GM12878 (cell line): Measurements from ENCODE around the gene ACVR1B. TPM values are rescaled to one million over a fixed set of nuclear protein-coding genes. Genes with fewer than 3 reads are reported as not detected.

ENCODE experiments used
- ATAC-seq: fragments of 200-7000 bp; cut with Tn5 transposase; 3 replicates; pipeline ENCODE4 v1.9.1; 2020; ENCODE audit warnings: mild to moderate bottlenecking, moderate library complexity
- BruUV-seq: library from RNA; stranded (reverse); fragments of 400-500 nt; replicated peaks from 2 replicates; lab custom pipeline; 2021; lab: Mats Ljungman, UMichigan
- CTCF ChIA-PET: fragments of 300-600 bp; sonication (Branson Sonifier 250); formaldehyde crosslinking; extraction: SDS; loops from one replicate; lab custom pipeline; 2021; ENCODE audit warnings: inconsistent platforms; lab: Yijun Ruan, JAX
- POLR2A ChIA-PET: fragments of 350-600 bp; formaldehyde crosslinking; extraction: SDS; loops from one replicate; lab custom pipeline; 2021; ENCODE audit warnings: inconsistent platforms; lab: Charles Lee
- RAD21 ChIA-PET: fragments of 300-600 bp; sonication (Branson Sonifier 250); formaldehyde crosslinking; loops from one replicate; lab custom pipeline; 2023; ENCODE audit warnings: antibody characterized with exemption; ENCODE audit not compliant: unreplicated experiment; lab: Charles Lee
- SMC1A ChIA-PET: fragments of 300-600 bp; sonication (Branson Sonifier 250); formaldehyde crosslinking; loops from one replicate; lab custom pipeline; 2023; ENCODE audit not compliant: unreplicated experiment, uncharacterized antibody; lab: Charles Lee
- DNase-seq: peaks from one replicate; pipeline ENCODE4 v3.0.0-alpha.2; 2011; ENCODE audit warnings: low read depth, low spot score
- FAIRE-seq: peaks from 3 replicates; lab custom pipeline; 2011; peaks lifted over from hg19 to GRCh38; lab: Jason Lieb, UNC
- H2AFZ ChIP-seq: 2 replicates; pipeline ENCODE4 v1.6.0; 2011; ENCODE audit warnings: low read depth, low read length, control low read depth; ENCODE audit not compliant: control insufficient read depth
- H3K27ac ChIP-seq: 2 replicates; pipeline ENCODE4 v1.5.1; 2011; ENCODE audit warnings: control low read depth; ENCODE audit not compliant: control insufficient read depth, insufficient read depth
- H3K27me3 ChIP-seq, 2 experiments: replicated peaks in 1 of 2; 2 replicates each; pipeline versions ENCODE4 v1.6.0 to v1.6.1; 2011; ENCODE audit warnings: low read length in 1 of 2; ENCODE audit not compliant: control insufficient read depth in 2 of 2, insufficient read depth in 2 of 2
- H3K36me3 ChIP-seq, 2 experiments: 2 replicates each; pipeline ENCODE4 v1.5.1; 2011; ENCODE audit warnings: low read length in 1 of 2; ENCODE audit not compliant: control insufficient read depth in 2 of 2, insufficient read depth in 2 of 2
- H3K4me1 ChIP-seq: 2 replicates; pipeline ENCODE4 v1.6.1; 2011; ENCODE audit warnings: mild to moderate bottlenecking, low read length, moderate library complexity, mixed read lengths; ENCODE audit not compliant: control insufficient read depth, insufficient read depth
- H3K4me2 ChIP-seq: 2 replicates; pipeline ENCODE4 v1.6.0; 2011; ENCODE audit warnings: control low read depth; ENCODE audit not compliant: control insufficient read depth, insufficient read depth
- H3K4me3 ChIP-seq: fragments of 200-600 bp; sonication (generic); 2 replicates; pipeline ENCODE4 v1.5.1; 2016
- H3K79me2 ChIP-seq: 2 replicates; pipeline ENCODE4 v1.6.0; 2011; ENCODE audit warnings: low read length; ENCODE audit not compliant: control insufficient read depth, insufficient read depth
- H3K9ac ChIP-seq: 2 replicates; pipeline ENCODE4 v1.8.0; 2011; ENCODE audit warnings: low read length, control low read depth, mixed read lengths; ENCODE audit not compliant: control insufficient read depth, insufficient read depth
- H3K9me3 ChIP-seq: replicated peaks from 3 replicates; pipeline ENCODE4 v1.5.1; 2011; ENCODE audit warnings: mild to moderate bottlenecking, low read length; ENCODE audit not compliant: control insufficient read depth, insufficient read depth
- H4K20me1 ChIP-seq: 2 replicates; pipeline ENCODE4 v1.6.0; 2011; ENCODE audit not compliant: control insufficient read depth, insufficient read depth
- ATF7 ChIP-seq: fragments of 450-650 bp; IDR thresholded peaks from 2 replicates; pipeline ENCODE4 v1.6.1; 2016; ENCODE audit warnings: low read depth, mild to moderate bottlenecking
- BMI1 ChIP-seq: fragments of 450-650 bp; IDR thresholded peaks from 2 replicates; pipeline ENCODE4 v1.6.1; 2016; ENCODE audit warnings: mild to moderate bottlenecking, moderate library complexity, borderline replicate concordance
- CEBPB ChIP-seq, 2 experiments: fragments of 150-350 bp in 1 of 2; IDR thresholded peaks; 2 replicates each; pipeline ENCODE4 v1.6.1; 2012 to 2014; ENCODE audit warnings: low read depth in 2 of 2, low read length in 2 of 2, borderline replicate concordance in 1 of 2, inconsistent platforms in 1 of 2
- JUND ChIP-seq: IDR thresholded peaks from 2 replicates; pipeline ENCODE4 v1.6.1; 2012; ENCODE audit warnings: low read depth, mild to moderate bottlenecking, low read length, improper control_type of control experiment, moderate library complexity
- NR2C1 ChIP-seq: fragments of 450-650 bp; IDR thresholded peaks from 2 replicates; pipeline ENCODE4 v1.6.1; 2017; ENCODE audit warnings: antibody characterized with exemption, mild to moderate bottlenecking, moderate library complexity
- NR2F1 ChIP-seq: fragments of 450-650 bp; conservative IDR thresholded peaks from 2 replicates; pipeline ENCODE4 v1.6.1; 2017; ENCODE audit warnings: mild to moderate bottlenecking
- POU2F2 ChIP-seq: IDR thresholded peaks from 3 replicates; pipeline ENCODE4 v1.6.1; 2011; ENCODE audit warnings: low read depth, mild to moderate bottlenecking, low read length, borderline replicate concordance
- RBBP5 ChIP-seq: fragments of 200-600 bp; sonication (generic); conservative IDR thresholded peaks from 2 replicates; pipeline ENCODE4 v1.6.1; 2016
- RCOR1 ChIP-seq: conservative IDR thresholded peaks from 2 replicates; pipeline ENCODE4 v1.6.1; 2012; ENCODE audit warnings: low read depth, low read length, improper control_type of control experiment
- RELA ChIP-seq: fragments of 450-650 bp; IDR thresholded peaks from 2 replicates; pipeline ENCODE4 v1.8.0; 2014; ENCODE audit warnings: borderline replicate concordance; ENCODE audit not compliant: partially characterized antibody
- RUNX3 ChIP-seq: IDR thresholded peaks from 2 replicates; pipeline ENCODE4 v1.6.1; 2012; ENCODE audit warnings: low read length, inconsistent platforms
- SMAD5 ChIP-seq: IDR thresholded peaks from 2 replicates; pipeline ENCODE4 v1.6.1; 2016; ENCODE audit warnings: antibody characterized with exemption, low read depth
- SPI1 ChIP-seq: IDR thresholded peaks from 2 replicates; pipeline ENCODE4 v1.6.1; 2011; ENCODE audit warnings: low read depth, mild to moderate bottlenecking, low read length, moderate library complexity, borderline replicate concordance; ENCODE audit not compliant: insufficient read depth
- YY1 ChIP-seq: IDR thresholded peaks from 2 replicates; pipeline ENCODE4 v1.6.1; 2011; ENCODE audit warnings: low read depth, mild to moderate bottlenecking, low read length
- ZNF207 ChIP-seq: fragments of 450-650 bp; IDR thresholded peaks from 2 replicates; pipeline ENCODE4 v1.6.1; 2014; ENCODE audit warnings: antibody characterized with exemption, mild to moderate bottlenecking, borderline replicate concordance
- ZNF24 ChIP-seq: fragments of 450-650 bp; IDR thresholded peaks from 2 replicates; pipeline ENCODE4 v1.6.1; 2017; ENCODE audit warnings: antibody characterized with exemption, mild to moderate bottlenecking
- ZNF384 ChIP-seq: IDR thresholded peaks from 2 replicates; pipeline ENCODE4 v1.6.1; 2012; ENCODE audit warnings: low read depth, mild to moderate bottlenecking, low read length, improper control_type of control experiment, borderline replicate concordance
- ZZZ3 ChIP-seq: IDR thresholded peaks from 2 replicates; pipeline ENCODE4 v1.6.1; 2011; ENCODE audit warnings: low read depth; ENCODE audit not compliant: control insufficient read depth, insufficient read length
- WGBS: methylation state at CpG from one replicate; pipeline ENCODE4 v1.1.6; 2016; ENCODE audit warnings: low lambda C conversion rate; ENCODE audit not compliant: insufficient replicate concordance, insufficient coverage; ENCODE audit errors: missing lambda C conversion rate; 5-methylcytosine and 5-hydroxymethylcytosine counted together
- in situ Hi-C: fragments of 300-500 bp; cut with MboI; formaldehyde crosslinking; loops from 9 replicates; pipeline ENCODE4 v1.14.3; 2018; ENCODE audit warnings: mixed read lengths
- intact Hi-C: fragments of 100-400 bp; cut with micrococcal nuclease; formaldehyde crosslinking; loops from one replicate; pipeline ENCODE4 v1.14.2; 2022; ENCODE audit not compliant: unreplicated experiment
- polyA plus RNA-seq, 11 experiments: library from polyadenylated mRNA; depleted of rRNA in 4 of 11; unstranded in 6 of 11; stranded (reverse) in 5 of 11; fragments of >200 nt; fragmentation: Nextera tagmentation in 4 of 11; fragmentation: Illumina TruSeq in 1 of 11; extraction: Ambion mirVana in 4 of 11; extraction: Trizol in 1 of 11; gene quantifications; 1 replicate in 1 of 11; 2 replicates in 10 of 11; pipeline versions ENCODE4 v1.2.1 to v1.2.3, GENCODE V29; 2011 to 2016; ENCODE audit warnings: inconsistent platforms in 2 of 11, missing spikeins in 2 of 11, low read depth in 1 of 11
- total RNA-seq, 4 experiments: library from RNA; depleted of rRNA in 3 of 4; stranded (reverse); fragments of >200 nt in 3 of 4; fragmentation: Illumina TruSeq in 1 of 4; extraction: Trizol in 1 of 4; gene quantifications; 2 replicates each; pipeline versions ENCODE4 v1.2.1 to v1.2.3, GENCODE V29; 2013 to 2021
- TF ChIP-seq, protein P1 (sequence below): IDR thresholded peaks from 2 replicates; pipeline ENCODE4 v1.6.1; 2011; ENCODE audit warnings: low read depth, low read length, improper control_type of control experiment, borderline replicate concordance

ACVR1B gene
- total and polyA plus RNA-seq, 10 of the 15 experiments (the other 5 are each of a cell fraction or from before 2014, with no cell fraction given): 0.02 to 0.69 (median 0.16) TPM; not detected in 2

DNA sequence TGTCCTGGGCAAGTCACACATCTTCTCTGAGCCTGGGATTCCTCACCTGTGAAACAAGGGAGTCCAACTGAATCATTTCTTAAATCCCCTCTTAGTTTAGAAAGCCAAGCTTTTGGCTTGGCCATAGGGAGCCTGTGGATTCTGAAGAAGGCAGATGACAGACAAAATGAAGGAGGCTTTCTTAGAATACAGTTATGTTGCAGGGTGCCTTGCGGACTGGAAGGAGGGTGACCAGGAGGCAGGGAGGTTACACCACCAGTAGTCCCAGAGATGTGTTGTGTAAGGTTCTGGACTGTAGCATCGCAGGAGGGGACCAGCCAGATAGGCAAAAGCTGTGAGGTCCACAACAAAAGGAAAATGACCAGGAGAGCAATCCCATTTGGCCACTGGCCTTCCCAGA lies 8.2 kb upstream of the ACVR1B start:
- FAIRE-seq (no peak), ATAC-seq (no peak), DNase-seq (no peak)
- intact Hi-C loops: no loop called here
- Histone ChIP-seq H2AFZ (no peak overlapping the region), H3K4me1 (no peaks in the 10 kb centered on the region), H3K36me3 (no peaks in the 10 kb centered on the region), H3K27me3 (peaks cover 0 to 3% of the 10 kb centered on the region in 2 experiments; a peak in 3 of 4 replicates), H3K79me2 (no peaks in the 10 kb centered on the region), H3K9me3 (peaks cover 8% of the 10 kb centered on the region; the same call in 2 of the 3 replicates), H3K4me3 (no peak overlapping the region), H3K9ac (no peak overlapping the region), H3K4me2 (no peak overlapping the region), H3K27ac (no peak overlapping the region), H4K20me1 (no peaks in the 10 kb centered on the region)
- ChIA-PET CTCF (no interaction called here), SMC1A (no interaction called here), RAD21 (no interaction called here), POLR2A (no interaction called here)
- no peak for TF ChIP-seq RCOR1
- no peak for TF ChIP-seq POU2F2
- no peak for TF ChIP-seq NR2C1
- TF ChIP-seq CEBPB (IDR thresholded peaks at IDR 0.05; ENCODE audit: borderline replicate concordance in 1 of 2, low read depth in 2 of 2, low read length in 2 of 2): no peak
- no peak for TF ChIP-seq RELA
- TF ChIP-seq BMI1: no peak
- no peak for TF ChIP-seq SMAD5
- no peak for TF ChIP-seq RBBP5
- TF ChIP-seq SPI1: no peak
- no peak for TF ChIP-seq NR2F1
- no peak for TF ChIP-seq ZZZ3
- TF ChIP-seq ZNF24: no peak
- no peak for TF ChIP-seq ATF7
- no peak for TF ChIP-seq ZNF207
- TF ChIP-seq ZNF384: no peak
- TF ChIP-seq RUNX3: no peak
- TF ChIP-seq YY1: no peak
- no peak for TF ChIP-seq JUND
- TF ChIP-seq, protein P1, sequence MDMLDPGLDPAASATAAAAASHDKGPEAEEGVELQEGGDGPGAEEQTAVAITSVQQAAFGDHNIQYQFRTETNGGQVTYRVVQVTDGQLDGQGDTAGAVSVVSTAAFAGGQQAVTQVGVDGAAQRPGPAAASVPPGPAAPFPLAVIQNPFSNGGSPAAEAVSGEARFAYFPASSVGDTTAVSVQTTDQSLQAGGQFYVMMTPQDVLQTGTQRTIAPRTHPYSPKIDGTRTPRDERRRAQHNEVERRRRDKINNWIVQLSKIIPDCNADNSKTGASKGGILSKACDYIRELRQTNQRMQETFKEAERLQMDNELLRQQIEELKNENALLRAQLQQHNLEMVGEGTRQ: no peak
- no TSS peak for BruUV-seq
- 63% methylated on average over 2 of the region's 2 CpGs for WGBS
- in situ Hi-C loops: no loop called here
